ENCODE results near the gene ZDHHC7. TPM values are rescaled to one million over a fixed set of nuclear protein-coding genes. Genes with fewer than 3 reads are reported as not detected.
"Not testable (repeated sequence)": the region's sequence is repeated elsewhere in the genome, so short reads cannot be mapped to it uniquely, and the experiment has no call there.

ZDHHC7 gene
- total RNA-seq, 1 donor from 2014 or later, result 37.3 TPM

GRCh38 chr16:85037721-85038120 is 26.4 kb upstream of the ZDHHC7 start:
- Histone ChIP-seq H3K9me3 (no peaks in the 10 kb centered on the region), H3K4me1 (peaks cover 17% of the 10 kb centered on the region), H3K27ac (peak overlapping the region; percentile 61), H3K27me3 (no peaks in the 10 kb centered on the region), H3K4me3 (no peak overlapping the region), H3K36me3 (no peaks in the 10 kb centered on the region)
- intact Hi-C loops (cut with DNase I), result no loop called here
- no peak for DNase-seq (ENCODE audit: extremely low spot score in 2 of 2)
- no peak for TF ChIP-seq POLR2A (IDR thresholded peaks at IDR 0.05)
- no peak for TF ChIP-seq CTCF (IDR thresholded peaks at IDR 0.05)

GRCh38 chr16:85037050-85037410 is 25.7 kb upstream of the ZDHHC7 start:
- Histone ChIP-seq H3K4me1 (peaks cover 17% of the 10 kb centered on the region), H3K27me3 (no peaks in the 10 kb centered on the region), H3K9me3 (no peaks in the 10 kb centered on the region), H3K27ac (peak overlapping the region; percentile 61), H3K4me3 (no peak overlapping the region), H3K36me3 (no peaks in the 10 kb centered on the region)
- intact Hi-C loops (cut with DNase I), result no loop called here
- DNase-seq (ENCODE audit: extremely low spot score in 2 of 2), result no peak
- TF ChIP-seq POLR2AphosphoS5 (IDR thresholded peaks at IDR 0.05; ENCODE audit: insufficient read depth in 1 of 2, low read depth in 1 of 2), result peak in 1 of 2 donors; percentile 68
- TF ChIP-seq CTCF (IDR thresholded peaks at IDR 0.05), result no peak

- Histone ChIP-seq H3K9me3 (no peaks in the 10 kb centered on the region), H3K27me3 (no peaks in the 10 kb centered on the region), H3K4me3 (no peak overlapping the region), H3K27ac (peak overlapping the region; percentile 61), H3K4me1 (peaks cover 17% of the 10 kb centered on the region), H3K36me3 (no peaks in the 10 kb centered on the region)
- intact Hi-C loops (cut with DNase I), result no loop called here
- no peak for DNase-seq (ENCODE audit: extremely low spot score in 2 of 2)
- TF ChIP-seq CTCF (IDR thresholded peaks at IDR 0.05), result no peak
Observed at GRCh38 chr16:85036236-85037049, 25.1 kb upstream of the ZDHHC7 start.

GRCh38 chr16:85034591-85035433 is 23.5 kb upstream of the ZDHHC7 start:
- no peaks in the 10 kb centered on the region for H3K9me3 ChIP-seq
- H3K27me3 ChIP-seq, result no peaks in the 10 kb centered on the region
- H3K27ac ChIP-seq, result no peak overlapping the region
- intact Hi-C loops (cut with DNase I), result no loop called here
- TF ChIP-seq CTCF (IDR thresholded peaks at IDR 0.05) (no peak), POLR2A (IDR thresholded peaks at IDR 0.05) (no peak), POLR2AphosphoS5 (IDR thresholded peaks at IDR 0.05; ENCODE audit: insufficient read depth in 1 of 2, low read depth in 1 of 2) (no peak)
- no peak for DNase-seq (ENCODE audit: extremely low spot score in 2 of 2)
- H3K36me3 ChIP-seq, result no peaks in the 10 kb centered on the region
- H3K4me1 ChIP-seq, result peaks cover 32% of the 10 kb centered on the region
- no peak overlapping the region for H3K4me3 ChIP-seq

- intact Hi-C loops (cut with DNase I), result no loop called here
- Histone ChIP-seq H3K9me3 (no peaks in the 10 kb centered on the region), H3K27ac (no peak overlapping the region), H3K4me1 (peaks cover 48% of the 10 kb centered on the region), H3K27me3 (no peaks in the 10 kb centered on the region), H3K36me3 (no peaks in the 10 kb centered on the region), H3K4me3 (no peak overlapping the region)
- TF ChIP-seq POLR2A (IDR thresholded peaks at IDR 0.05) (no peak), CTCF (IDR thresholded peaks at IDR 0.05) (no peak), POLR2AphosphoS5 (IDR thresholded peaks at IDR 0.05; ENCODE audit: insufficient read depth in 1 of 2, low read depth in 1 of 2) (no peak)
- DNase-seq (ENCODE audit: extremely low spot score in 2 of 2), result no peak
Observed at GRCh38 chr16:85033171-85033570, 21.8 kb upstream of the ZDHHC7 start.

GRCh38 chr16:85032187-85032586 is 20.9 kb upstream of the ZDHHC7 start:
- H3K4me3 ChIP-seq; H3K27me3 ChIP-seq; H3K27ac ChIP-seq; DNase-seq (ENCODE audit: extremely low spot score in 2 of 2); intact Hi-C loops (cut with DNase I); H3K36me3 ChIP-seq; H3K9me3 ChIP-seq: not testable (repeated sequence)
- H3K4me1 ChIP-seq, result peaks cover 46% of the 10 kb centered on the region

Data from vagina (tissue), 2 donors.